Mucosa of descending colon (tissue), 3 donors: ENCODE measurements around the gene NOG. TPM values are rescaled to one million over a fixed set of nuclear protein-coding genes. Genes with fewer than 3 reads are reported as not detected.

Experiments
- ATAC-seq: fragments of 200-7000 bp; cut with Tn5 transposase; one replicate; pipeline ENCODE4 v1.9.1; 2020; ENCODE audit warnings: mild to moderate bottlenecking, moderate library complexity
- DNase-seq, 3 donors: peaks; one replicate each; pipeline ENCODE4 v3.0.0-alpha.2; 2020
- H3K36me3 ChIP-seq: fragments of 200-600 bp; one replicate; pipeline ENCODE4 v1.8.0; 2021; ENCODE audit warnings: low read depth, mild to moderate bottlenecking
- H3K4me1 ChIP-seq: fragments of 200-600 bp; one replicate; pipeline ENCODE4 v1.8.0; 2021; ENCODE audit warnings: low read depth, mild to moderate bottlenecking
- H3K4me3 ChIP-seq: fragments of 200-600 bp; one replicate; pipeline ENCODE4 v1.8.0; 2021; ENCODE audit warnings: mild to moderate bottlenecking
- H3K9me3 ChIP-seq: fragments of 200-600 bp; one replicate; pipeline ENCODE4 v1.8.0; 2021; ENCODE audit warnings: mild to moderate bottlenecking
- CTCF ChIP-seq: fragments of 200-600 bp; IDR thresholded peaks from one replicate; pipeline ENCODE4 v1.8.0; 2022; ENCODE audit warnings: antibody characterized with exemption, mild to moderate bottlenecking
- intact Hi-C, 2 donors: fragments of 100-400 bp; cut with DNase I in 1 of 2; cut with micrococcal nuclease in 1 of 2; formaldehyde crosslinking; loops; one replicate each; pipeline versions ENCODE4 v1.11.0 to v1.11.1; 2022; cut with DNase I, micrococcal nuclease
- total RNA-seq, 3 donors: library from RNA; stranded (reverse); fragmentation: NEBNext Ultra II Directional in 2 of 3; extraction: Animal tissue kit (Norgen Biotek cat#: 25700) in 2 of 3; gene quantifications; one replicate each; pipeline versions ENCODE4 v1.2.1 to v1.2.4, GENCODE V29; 2021 to 2023
- donor health status: DM: no; HTN: no; CAD: no; lungs with moderate emphysema.
- donor health status: DM: no; HTN: no; CAD: no.
- donor health status: DM: no; HTN: yes; CAD: no.

The NOG gene
- total RNA-seq, 3 donors from 2014 or later, result 0.14 to 0.32 TPM; not detected in 1

GRCh38 chr17:56613131-56613530, 19.6 kb downstream of the NOG start:
- Histone ChIP-seq H3K4me3 (no peak overlapping the region), H3K36me3 (no peaks in the 10 kb centered on the region), H3K9me3 (no peaks in the 10 kb centered on the region), H3K4me1 (no peaks in the 10 kb centered on the region)
- no peak for DNase-seq
- no peak for ATAC-seq
- TF ChIP-seq CTCF, result no peak
- intact Hi-C loops, result no loop called here

GRCh38 chr17:56614522-56614921, 21.0 kb downstream of the NOG start:
- H3K4me1 ChIP-seq, result no peaks in the 10 kb centered on the region
- TF ChIP-seq CTCF, result no peak
- no peaks in the 10 kb centered on the region for H3K36me3 ChIP-seq
- H3K9me3 ChIP-seq, result no peaks in the 10 kb centered on the region
- intact Hi-C loops, result no loop called here
- no peak overlapping the region for H3K4me3 ChIP-seq
- no peak for DNase-seq
- ATAC-seq, result no peak

GRCh38 chr17:56616239-56616638, 22.7 kb downstream of the NOG start:
- Histone ChIP-seq H3K9me3 (no peaks in the 10 kb centered on the region), H3K4me1 (no peaks in the 10 kb centered on the region), H3K4me3 (no peak overlapping the region), H3K36me3 (no peaks in the 10 kb centered on the region)
- ATAC-seq (no peak), DNase-seq (no peak)
- TF ChIP-seq CTCF, result no peak
- intact Hi-C loops, result no loop called here

- Histone ChIP-seq H3K4me1 (no peaks in the 10 kb centered on the region), H3K9me3 (no peaks in the 10 kb centered on the region), H3K36me3 (no peaks in the 10 kb centered on the region), H3K4me3 (no peak overlapping the region)
- no peak for ATAC-seq
- DNase-seq, result no peak
- intact Hi-C loops, result no loop called here
- no peak for TF ChIP-seq CTCF
Observed at GRCh38 chr17:56623383-56623782, 29.9 kb downstream of the NOG start.

GRCh38 chr17:56624309-56624708, 30.8 kb downstream of the NOG start:
- H3K4me1 ChIP-seq, result no peaks in the 10 kb centered on the region
- H3K4me3 ChIP-seq, result no peak overlapping the region
- no peak for ATAC-seq
- intact Hi-C loops, result no loop called here
- no peaks in the 10 kb centered on the region for H3K9me3 ChIP-seq
- no peak for DNase-seq
- TF ChIP-seq CTCF, result no peak
- H3K36me3 ChIP-seq, result no peaks in the 10 kb centered on the region

GRCh38 chr17:56624912-56625311, 31.4 kb downstream of the NOG start:
- H3K9me3 ChIP-seq, result no peaks in the 10 kb centered on the region
- ATAC-seq (no peak), DNase-seq (no peak)
- no peaks in the 10 kb centered on the region for H3K36me3 ChIP-seq
- no peak for TF ChIP-seq CTCF
- H3K4me3 ChIP-seq, result no peak overlapping the region
- intact Hi-C loops, result no loop called here
- no peaks in the 10 kb centered on the region for H3K4me1 ChIP-seq
